Large intestine (tissue), 3 donors: Measurements from ENCODE around the gene L3MBTL4. TPM values are rescaled to one million over a fixed set of nuclear protein-coding genes. Genes with fewer than 3 reads are reported as not detected.

Source experiments
- DNase-seq, 2 donors: peaks; one replicate each; pipeline versions ENCODE4 v3.0.0 to v3.0.0-alpha.2; 2013
- H3K27ac ChIP-seq: one replicate; pipeline ENCODE4 v1.5.1; 2013; ENCODE audit warnings: low read length
- H3K27me3 ChIP-seq: 2 replicates; pipeline ENCODE4 v1.6.1; 2013; ENCODE audit warnings: low read length; ENCODE audit not compliant: control insufficient read depth, insufficient read depth
- H3K36me3 ChIP-seq: 2 replicates; pipeline ENCODE4 v1.6.1; 2013; ENCODE audit warnings: low read length; ENCODE audit not compliant: control insufficient read depth, insufficient read depth
- H3K4me1 ChIP-seq: one replicate; pipeline ENCODE4 v1.6.1; 2013; ENCODE audit warnings: low read length; ENCODE audit not compliant: control insufficient read depth, insufficient read depth
- H3K4me3 ChIP-seq: one replicate; pipeline ENCODE4 v1.5.1; 2013; ENCODE audit warnings: low read length
- H3K9me3 ChIP-seq: one replicate; pipeline ENCODE4 v1.6.1; 2013; ENCODE audit warnings: mild to moderate bottlenecking, low read depth, low read length, moderate library complexity; ENCODE audit not compliant: control insufficient read depth
- WGBS: methylation state at CpG from one replicate; pipeline ENCODE4 v1.1.5; 2013; ENCODE audit warnings: low lambda C conversion rate; ENCODE audit not compliant: insufficient coverage; 5-methylcytosine and 5-hydroxymethylcytosine counted together
- polyA plus RNA-seq: library from polyadenylated mRNA; unstranded; fragments of 120-200 nt; gene quantifications from one replicate; pipeline ENCODE4 v1.2.1, GENCODE V29; 2013

L3MBTL4 gene
- polyA plus RNA-seq, 1 donor, result 4.0 TPM

GRCh38 chr18:6336239-6336638 is 78.5 kb downstream of the L3MBTL4 start:
- DNase-seq, result no peak
- Histone ChIP-seq H3K27me3 (no peaks in the 10 kb centered on the region), H3K9me3 (peaks cover 3% of the 10 kb centered on the region), H3K4me3 (no peak overlapping the region), H3K27ac (no peak overlapping the region), H3K36me3 (no peaks in the 10 kb centered on the region), H3K4me1 (no peaks in the 10 kb centered on the region)
- no CpG with 5 or more reads among the region's 4 CpGs for WGBS

DNA sequence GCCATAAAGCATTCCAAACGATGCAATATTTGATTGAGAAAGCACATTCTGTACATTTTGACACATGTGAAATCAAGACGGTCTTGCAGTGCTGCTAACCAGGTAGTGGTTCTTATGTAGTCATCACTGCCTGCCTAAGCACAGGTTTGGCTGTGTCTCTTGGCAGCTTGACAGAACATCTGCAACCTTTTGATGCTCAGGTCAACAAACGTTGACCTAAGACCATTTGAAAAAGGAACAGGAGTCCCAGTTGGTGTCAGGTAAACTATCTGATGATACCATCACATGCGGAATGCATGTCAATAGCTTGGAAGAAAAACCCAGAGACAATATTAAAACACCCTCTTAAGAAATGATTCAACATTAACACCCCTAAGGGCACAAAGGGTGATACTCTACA is 80.7 kb downstream of the L3MBTL4 start:
- H3K36me3 ChIP-seq, result no peaks in the 10 kb centered on the region
- no peaks in the 10 kb centered on the region for H3K27me3 ChIP-seq
- 0% methylated on average over 1 of the region's 4 CpGs for WGBS
- H3K9me3 ChIP-seq, result no peaks in the 10 kb centered on the region
- no peak overlapping the region for H3K27ac ChIP-seq
- no peak for DNase-seq
- no peak overlapping the region for H3K4me3 ChIP-seq
- no peaks in the 10 kb centered on the region for H3K4me1 ChIP-seq

DNA sequence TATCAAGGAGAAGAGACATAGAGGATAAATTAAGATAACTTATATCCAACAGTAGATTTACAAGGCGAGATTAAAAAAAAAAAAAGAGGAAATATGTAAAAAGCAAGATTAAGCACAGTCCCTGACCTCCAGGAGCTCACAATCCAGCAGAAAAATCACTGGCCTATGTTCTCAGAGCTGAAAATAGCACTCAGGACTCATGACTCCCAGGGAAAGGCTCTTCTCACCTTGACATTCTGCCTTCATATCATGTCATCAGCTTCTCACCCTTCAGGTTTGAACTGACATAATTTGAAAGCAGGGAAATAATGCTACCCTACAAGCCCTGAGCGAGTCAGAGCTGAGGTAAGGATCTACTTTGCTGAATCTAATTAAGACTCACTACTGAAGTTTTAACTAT is 82.8 kb downstream of the L3MBTL4 start:
- no peak overlapping the region for H3K27ac ChIP-seq
- 100% methylated on average over 1 of the region's 2 CpGs for WGBS
- no peaks in the 10 kb centered on the region for H3K4me1 ChIP-seq
- no peak for DNase-seq
- H3K4me3 ChIP-seq, result no peak overlapping the region
- H3K27me3 ChIP-seq, result no peaks in the 10 kb centered on the region
- H3K36me3 ChIP-seq, result no peaks in the 10 kb centered on the region
- no peaks in the 10 kb centered on the region for H3K9me3 ChIP-seq

DNA sequence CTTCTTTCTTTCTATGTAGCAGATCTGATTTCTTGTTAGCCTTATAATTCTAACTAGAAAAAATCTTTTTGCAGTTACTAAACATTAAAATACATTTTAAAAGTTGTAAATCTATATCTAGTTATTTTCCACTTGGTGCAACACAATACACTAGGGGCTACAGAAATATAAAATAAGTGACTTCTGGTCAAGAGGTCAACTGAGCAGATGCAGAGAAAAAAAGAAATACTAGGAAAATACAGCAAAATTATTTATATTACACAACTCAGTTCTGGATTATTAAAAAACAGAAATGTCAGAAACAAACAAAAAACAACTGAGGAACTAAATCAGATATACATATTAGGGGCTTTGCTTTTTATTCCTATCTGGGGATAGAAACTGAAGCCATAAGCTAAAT is 83.9 kb downstream of the L3MBTL4 start:
- Histone ChIP-seq H3K4me1 (no peaks in the 10 kb centered on the region), H3K9me3 (no peaks in the 10 kb centered on the region), H3K27ac (no peak overlapping the region), H3K4me3 (no peak overlapping the region), H3K27me3 (no peaks in the 10 kb centered on the region), H3K36me3 (no peaks in the 10 kb centered on the region)
- no peak for DNase-seq

GRCh38 chr18:6328621-6329010 is 86.1 kb downstream of the L3MBTL4 start:
- no peak for DNase-seq
- Histone ChIP-seq H3K4me1 (no peaks in the 10 kb centered on the region), H3K4me3 (no peak overlapping the region), H3K27ac (no peak overlapping the region), H3K36me3 (no peaks in the 10 kb centered on the region), H3K27me3 (no peaks in the 10 kb centered on the region), H3K9me3 (peaks cover 7% of the 10 kb centered on the region)
- no CpG with 5 or more reads among the region's 3 CpGs for WGBS

- no peaks in the 10 kb centered on the region for H3K4me1 ChIP-seq
- H3K27ac ChIP-seq, result no peak overlapping the region
- WGBS, result 100% methylated on average over 1 of the region's 2 CpGs
- H3K9me3 ChIP-seq, result peaks cover 11% of the 10 kb centered on the region
- no peaks in the 10 kb centered on the region for H3K36me3 ChIP-seq
- DNase-seq, result no peak
- no peak overlapping the region for H3K4me3 ChIP-seq
- no peaks in the 10 kb centered on the region for H3K27me3 ChIP-seq
Measured at GRCh38 chr18:6327895-6328620, 86.7 kb downstream of the L3MBTL4 start.

DNA sequence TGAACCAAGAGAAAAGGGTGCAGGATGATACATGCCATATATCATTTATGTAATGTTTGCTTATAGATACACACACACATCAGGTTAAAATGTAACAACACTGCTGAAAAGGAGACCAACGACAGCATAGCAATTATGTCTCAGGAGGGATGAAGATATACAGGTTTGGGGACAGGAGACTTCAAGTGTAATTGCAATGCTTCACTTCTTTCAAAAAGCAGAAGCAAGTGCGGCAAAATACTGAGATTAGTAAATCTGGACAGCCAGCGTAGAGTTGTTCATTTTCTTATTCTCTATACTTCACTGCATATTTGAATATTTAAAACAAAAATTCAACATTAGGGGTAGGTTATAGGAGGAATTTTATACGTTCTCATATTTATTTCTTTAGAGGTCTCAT is 87.2 kb downstream of the L3MBTL4 start:
- Histone ChIP-seq H3K4me1 (no peaks in the 10 kb centered on the region), H3K36me3 (no peaks in the 10 kb centered on the region), H3K9me3 (peaks cover 13% of the 10 kb centered on the region), H3K27me3 (no peaks in the 10 kb centered on the region), H3K4me3 (no peak overlapping the region), H3K27ac (no peak overlapping the region)
- WGBS, result 58% methylated on average over 2 of the region's 4 CpGs
- DNase-seq, result no peak

GRCh38 chr18:6326566-6326965 is 88.1 kb downstream of the L3MBTL4 start:
- Histone ChIP-seq H3K9me3 (peaks cover 18% of the 10 kb centered on the region), H3K4me1 (no peaks in the 10 kb centered on the region), H3K4me3 (no peak overlapping the region), H3K27me3 (no peaks in the 10 kb centered on the region), H3K36me3 (no peaks in the 10 kb centered on the region), H3K27ac (no peak overlapping the region)
- no CpG with 5 or more reads among the region's 2 CpGs for WGBS
- no peak for DNase-seq

- DNase-seq, result no peak
- no peaks in the 10 kb centered on the region for H3K36me3 ChIP-seq
- no peaks in the 10 kb centered on the region for H3K27me3 ChIP-seq
- H3K27ac ChIP-seq, result no peak overlapping the region
- H3K9me3 ChIP-seq, result peaks cover 18% of the 10 kb centered on the region
- H3K4me3 ChIP-seq, result no peak overlapping the region
- no peaks in the 10 kb centered on the region for H3K4me1 ChIP-seq
- WGBS, result no CpG with 5 or more reads among the region's 1 CpG
Measured at GRCh38 chr18:6323319-6323889, 91.3 kb downstream of the L3MBTL4 start.

DNA sequence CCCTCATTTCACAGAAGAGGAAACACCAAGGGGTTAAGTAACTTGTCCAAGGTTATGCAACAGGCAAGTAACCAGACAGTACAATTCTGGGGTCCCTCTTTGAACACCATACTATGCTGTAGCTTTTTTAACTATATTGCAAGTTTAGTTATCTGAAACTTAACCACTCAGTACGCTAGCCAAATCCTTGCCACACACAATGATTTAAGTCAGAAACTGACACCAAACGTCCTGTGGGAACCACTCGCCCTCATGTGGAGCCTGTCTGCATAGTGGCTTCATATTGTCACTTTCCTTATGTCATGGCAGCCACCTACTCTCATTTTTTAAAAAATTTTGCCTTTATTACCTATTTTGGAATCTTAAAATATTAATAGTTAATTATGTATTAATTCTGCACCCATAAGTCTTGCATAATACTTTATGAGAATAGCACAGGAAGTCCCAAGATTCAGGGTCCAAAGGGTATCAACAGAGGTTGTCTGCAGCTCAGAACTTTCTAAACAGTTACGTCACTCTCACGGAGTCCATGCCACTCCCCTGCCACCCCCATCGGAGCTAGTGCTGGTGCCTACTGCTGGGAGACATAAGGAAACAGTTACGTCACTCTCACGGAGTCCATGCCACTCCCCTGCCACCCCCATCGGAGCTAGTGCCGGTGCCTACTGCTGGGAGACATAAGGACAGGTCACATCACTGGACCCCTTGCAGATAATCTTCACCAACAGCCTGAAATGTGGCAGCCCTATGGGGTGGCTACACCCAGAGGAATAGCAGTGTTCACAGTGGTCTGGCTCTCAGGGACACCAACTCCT is 99.0 kb downstream of the L3MBTL4 start:
- H3K27ac ChIP-seq, result peak overlapping the region; percentile 56
- WGBS, result no CpG with 5 or more reads among the region's 10 CpGs
- DNase-seq, result peak; percentile 85 to 91
- H3K36me3 ChIP-seq, result no peaks in the 10 kb centered on the region
- H3K4me1 ChIP-seq, result peaks cover 7% of the 10 kb centered on the region
- H3K4me3 ChIP-seq, result peak overlapping the region; percentile 3
- no peaks in the 10 kb centered on the region for H3K27me3 ChIP-seq
- H3K9me3 ChIP-seq, result peaks cover 9% of the 10 kb centered on the region
